Gastrocnemius medialis (tissue), 4 donors: ENCODE measurements around the gene RASGRP2.

Experiments used
- POLR2A ChIP-seq, 2 donors: fragments of 450-650 bp; IDR thresholded peaks; one replicate each; pipeline ENCODE4 v1.6.1; 2017; ENCODE audit warnings: antibody characterized with exemption in 2 of 2, mild to moderate bottlenecking in 2 of 2, moderate library complexity in 2 of 2
- TF ChIP-seq, protein P1 (sequence below), 5 experiments: fragments of 450-650 bp in 3 of 5; fragments of 200-600 bp in 2 of 5; sonication (generic) in 2 of 5; IDR thresholded peaks in 4 of 5; conservative IDR thresholded peaks in 1 of 5; 1 replicate in 4 of 5; 2 replicates in 1 of 5; pipeline ENCODE4 v1.5.1; 2016 to 2019; ENCODE audit warnings: antibody characterized with exemption in 5 of 5, mild to moderate bottlenecking in 3 of 5, moderate library complexity in 3 of 5

DNA sequence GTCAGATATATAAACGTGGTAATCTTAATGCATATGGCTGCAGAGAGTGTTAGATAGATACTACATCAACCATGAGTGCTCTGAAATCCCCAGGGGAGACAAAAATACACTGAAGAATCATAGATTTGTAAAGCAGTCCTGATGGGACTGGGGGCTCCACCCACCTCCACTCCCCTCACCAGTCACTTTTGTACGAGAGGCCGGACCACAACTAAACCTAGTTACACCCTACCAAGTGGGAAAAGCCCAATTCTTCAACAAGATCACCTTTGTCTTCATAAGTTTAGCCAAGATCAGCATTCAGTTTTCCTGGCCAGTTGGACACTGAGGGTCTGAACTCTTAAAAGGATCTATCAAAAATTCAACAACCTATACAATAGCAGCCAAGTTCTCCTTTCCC, 32.9 kb upstream of the RASGRP2 start:
- TF ChIP-seq, protein P1, sequence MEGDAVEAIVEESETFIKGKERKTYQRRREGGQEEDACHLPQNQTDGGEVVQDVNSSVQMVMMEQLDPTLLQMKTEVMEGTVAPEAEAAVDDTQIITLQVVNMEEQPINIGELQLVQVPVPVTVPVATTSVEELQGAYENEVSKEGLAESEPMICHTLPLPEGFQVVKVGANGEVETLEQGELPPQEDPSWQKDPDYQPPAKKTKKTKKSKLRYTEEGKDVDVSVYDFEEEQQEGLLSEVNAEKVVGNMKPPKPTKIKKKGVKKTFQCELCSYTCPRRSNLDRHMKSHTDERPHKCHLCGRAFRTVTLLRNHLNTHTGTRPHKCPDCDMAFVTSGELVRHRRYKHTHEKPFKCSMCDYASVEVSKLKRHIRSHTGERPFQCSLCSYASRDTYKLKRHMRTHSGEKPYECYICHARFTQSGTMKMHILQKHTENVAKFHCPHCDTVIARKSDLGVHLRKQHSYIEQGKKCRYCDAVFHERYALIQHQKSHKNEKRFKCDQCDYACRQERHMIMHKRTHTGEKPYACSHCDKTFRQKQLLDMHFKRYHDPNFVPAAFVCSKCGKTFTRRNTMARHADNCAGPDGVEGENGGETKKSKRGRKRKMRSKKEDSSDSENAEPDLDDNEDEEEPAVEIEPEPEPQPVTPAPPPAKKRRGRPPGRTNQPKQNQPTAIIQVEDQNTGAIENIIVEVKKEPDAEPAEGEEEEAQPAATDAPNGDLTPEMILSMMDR (IDR thresholded peaks at IDR 0.05 in 4 of 5, conservative IDR thresholded peaks at IDR 0.05 in 1 of 5) = no peak
- no peak for TF ChIP-seq POLR2A (IDR thresholded peaks at IDR 0.05)
